NCI-H2107 treated with DMSO at 0.1 percent for 48 hours (cell line): Measurements from ENCODE around the gene GPR143.
A peak's percentile ranks its signal among the peaks of the same experiment; 100 is the strongest.

Experiments
- DNase-seq: peaks from one replicate; lab custom pipeline; 2025; ENCODE audit not compliant: unreplicated experiment; lab: John Stamatoyannopoulos, UW

Gene GPR143

GRCh38 chrX:9768321-9768839, 2.7 kb upstream of the GPR143 start:
- peak; percentile 34 for DNase-seq

GRCh38 chrX:9767375-9767774, 1.7 kb upstream of the GPR143 start:
- DNase-seq, result peak; percentile 94

- DNase-seq, result no peak
Observed at GRCh38 chrX:9765072-9765736, 443 bp downstream of the GPR143 start.

DNA sequence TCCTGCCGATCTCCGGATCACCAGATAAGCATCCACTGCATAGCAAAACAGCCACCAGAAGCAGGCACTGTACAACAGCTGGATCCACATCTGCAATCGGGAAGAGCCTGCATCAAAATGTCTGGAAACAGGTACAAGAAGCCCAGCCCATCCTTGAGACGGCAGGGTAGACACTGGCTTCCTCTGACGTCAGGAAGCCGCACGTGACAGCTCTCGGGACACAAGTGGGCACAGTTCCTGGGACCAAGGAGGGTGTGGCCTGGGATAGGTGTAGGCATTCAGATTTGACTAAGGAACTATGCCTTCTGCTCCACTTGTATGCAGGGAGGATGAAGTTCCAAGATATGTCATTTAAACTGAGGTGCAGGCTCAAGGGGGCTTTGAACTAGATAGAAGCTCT, 6.3 kb downstream of the GPR143 start:
- DNase-seq, result no peak

- no peak for DNase-seq
Observed at GRCh38 chrX:9758021-9758638, 7.5 kb downstream of the GPR143 start.

DNA sequence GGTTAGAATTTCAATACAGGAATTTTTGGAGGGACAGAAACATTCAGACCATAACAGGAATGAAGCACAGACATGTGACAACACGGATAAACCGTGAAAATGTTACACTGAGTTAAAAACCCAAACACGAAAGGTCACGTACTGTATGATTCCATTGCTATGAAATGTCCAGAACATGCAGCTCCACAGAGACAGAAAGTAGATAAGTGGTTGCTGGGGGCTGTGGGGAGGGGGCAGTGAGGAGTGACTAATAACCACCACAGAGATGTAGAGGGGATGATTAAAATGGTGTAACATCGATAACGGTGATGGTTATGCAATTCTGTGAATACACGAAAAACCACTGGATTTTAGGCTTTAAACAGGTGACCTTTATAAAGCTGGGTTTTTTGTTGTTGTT, 8.3 kb downstream of the GPR143 start:
- DNase-seq, result no peak

DNA sequence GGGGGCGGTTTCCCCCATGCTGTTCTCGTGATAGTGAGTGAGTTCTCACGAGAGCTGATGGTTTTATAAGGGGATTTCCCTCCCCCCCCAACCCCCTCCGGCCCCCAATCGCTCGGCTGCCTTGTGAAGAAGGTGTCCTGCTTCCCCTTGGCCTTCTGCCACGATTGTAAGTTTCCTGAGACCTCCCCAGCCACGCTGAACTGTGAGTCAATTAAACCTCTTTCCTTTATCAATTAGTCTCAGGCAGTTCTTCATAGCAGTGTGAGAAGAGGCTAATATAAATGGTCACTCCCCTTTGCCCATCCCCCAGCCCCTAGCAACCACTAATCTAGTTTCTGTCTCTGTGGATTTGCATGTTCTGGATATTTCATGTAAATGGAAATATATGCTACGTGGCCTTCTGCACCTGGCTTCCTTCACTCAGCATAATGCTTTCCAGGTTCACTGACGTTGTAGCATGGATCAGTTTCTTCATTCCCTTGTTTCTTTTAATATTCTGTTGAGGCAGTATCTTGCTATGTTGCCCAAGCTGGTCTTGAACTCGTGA, 16.4 kb downstream of the GPR143 start:
- no peak for DNase-seq

DNA sequence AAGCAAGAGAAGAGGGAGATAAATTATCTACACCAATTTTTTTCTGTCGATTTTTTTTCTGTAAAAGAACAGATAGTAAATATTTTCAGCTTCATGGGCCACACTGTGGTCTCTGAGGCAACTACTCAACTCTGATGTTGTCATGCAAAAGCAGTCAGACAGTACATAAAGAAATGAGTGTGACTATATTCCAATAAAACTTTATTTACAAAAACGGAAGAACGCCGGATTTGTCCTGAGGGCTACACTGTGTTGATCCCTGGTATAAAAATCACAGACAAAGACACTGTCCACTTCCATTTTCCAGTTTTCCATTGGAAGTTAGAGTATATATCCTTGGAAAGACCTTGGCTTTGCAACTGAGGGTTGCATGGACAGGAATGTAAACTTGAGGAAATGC, 18.0 kb downstream of the GPR143 start:
- no peak for DNase-seq

- DNase-seq, result no peak
Observed at GRCh38 chrX:9746148-9746888, 19.3 kb downstream of the GPR143 start.

- DNase-seq, result no peak
Observed at GRCh38 chrX:9745417-9746115, 20.1 kb downstream of the GPR143 start.

DNA sequence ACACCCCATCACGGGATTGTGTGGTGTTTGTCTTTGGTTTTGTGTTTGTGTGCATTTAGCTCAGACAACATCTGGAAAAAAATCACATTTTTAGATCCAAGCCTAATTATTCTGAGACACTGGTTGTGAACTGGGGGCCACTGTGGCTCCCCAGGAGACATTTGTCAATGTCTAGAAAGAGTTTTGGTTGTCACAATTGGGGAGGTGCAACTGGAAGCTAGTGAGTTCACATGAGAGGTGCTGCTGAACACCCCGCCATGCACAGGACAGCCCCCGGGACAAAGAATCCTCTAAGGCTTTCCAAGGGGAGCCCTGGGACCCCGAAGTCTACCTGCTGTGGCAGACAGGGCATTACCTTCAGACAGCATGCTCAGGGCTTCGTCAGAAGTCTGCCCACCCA, 26.5 kb downstream of the GPR143 start:
- DNase-seq, result no peak

DNA sequence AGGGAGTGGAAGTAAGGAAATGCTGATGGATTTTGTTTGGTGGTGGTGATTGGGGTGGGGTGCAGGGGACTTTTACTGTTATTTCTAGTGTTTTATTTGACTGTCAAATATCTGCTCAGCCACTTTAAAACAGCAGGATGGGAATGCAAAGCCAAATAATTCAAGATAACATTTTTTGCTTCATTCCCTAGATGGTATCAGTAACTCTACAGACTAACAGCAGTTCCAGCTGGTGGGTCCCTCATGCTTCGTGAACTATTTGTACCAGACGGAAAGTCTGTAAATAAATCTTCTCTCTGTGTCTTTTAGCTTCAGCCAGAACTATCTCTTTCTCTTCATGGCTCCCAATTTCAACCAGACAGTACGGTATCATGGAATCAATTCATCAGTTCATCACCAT, 27.5 kb downstream of the GPR143 start:
- no peak for DNase-seq

GRCh38 chrX:9737363-9737762, 28.3 kb downstream of the GPR143 start:
- peak; percentile 10 for DNase-seq

- DNase-seq, result no peak
Observed at GRCh38 chrX:9730752-9731151, 34.9 kb downstream of the GPR143 start.

- no peak for DNase-seq
Observed at GRCh38 chrX:9730078-9730477, 35.6 kb downstream of the GPR143 start.

DNA sequence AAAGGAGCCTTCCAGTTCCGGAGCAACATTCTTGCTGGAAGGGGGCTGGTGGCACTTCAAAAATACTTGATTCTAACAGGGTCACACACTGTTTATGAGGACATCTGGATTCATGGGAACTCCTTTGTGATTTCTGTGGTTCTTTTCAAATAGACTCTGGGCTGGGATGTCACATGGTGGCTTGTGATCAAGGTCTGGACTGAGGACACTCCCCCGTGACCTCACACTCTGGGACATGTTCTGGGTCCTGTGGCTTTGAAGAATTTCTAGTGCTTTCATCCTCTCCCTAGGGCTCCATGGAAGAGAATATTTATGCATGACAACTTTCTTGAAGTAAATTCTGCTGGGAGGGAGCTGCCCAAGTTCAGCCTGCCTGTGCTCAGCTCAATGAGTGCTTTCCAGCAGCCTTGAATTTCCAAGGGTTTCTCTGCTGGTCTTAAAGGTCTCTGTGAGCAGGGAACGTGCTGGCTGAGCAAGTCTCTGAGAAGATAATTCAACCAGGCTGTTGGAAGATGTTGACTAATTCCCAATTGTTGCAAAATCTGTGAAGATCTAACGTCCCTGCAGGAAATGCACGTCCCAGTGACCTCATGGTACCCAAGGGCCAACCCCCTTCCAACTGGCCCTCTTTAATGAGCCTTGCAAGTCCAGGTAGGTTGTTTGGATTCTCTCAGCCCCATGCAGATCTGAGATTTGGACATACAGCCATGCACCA, 36.3 kb downstream of the GPR143 start:
- no peak for DNase-seq

- no peak for DNase-seq
Observed at GRCh38 chrX:9728261-9728660, 37.4 kb downstream of the GPR143 start.

DNA sequence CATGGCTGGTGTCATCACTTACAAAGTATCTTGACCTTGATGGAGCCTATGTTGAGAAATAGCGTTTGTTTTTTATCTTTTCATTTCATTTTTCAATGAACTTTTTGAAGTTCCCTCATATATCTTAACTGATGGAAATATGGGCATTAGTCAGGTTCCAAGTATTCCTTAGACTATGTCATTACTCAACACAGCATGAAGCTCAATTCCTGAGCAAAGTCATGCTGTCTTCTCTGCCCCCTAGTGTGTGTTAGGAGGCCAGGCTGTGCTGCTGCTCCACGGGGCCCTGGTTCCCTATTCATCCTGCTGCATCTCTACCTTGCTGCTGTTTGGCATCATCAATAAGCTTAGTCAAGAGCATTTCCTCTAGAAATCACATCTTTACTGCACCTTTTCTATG, 40.9 kb downstream of the GPR143 start:
- no peak for DNase-seq

DNA sequence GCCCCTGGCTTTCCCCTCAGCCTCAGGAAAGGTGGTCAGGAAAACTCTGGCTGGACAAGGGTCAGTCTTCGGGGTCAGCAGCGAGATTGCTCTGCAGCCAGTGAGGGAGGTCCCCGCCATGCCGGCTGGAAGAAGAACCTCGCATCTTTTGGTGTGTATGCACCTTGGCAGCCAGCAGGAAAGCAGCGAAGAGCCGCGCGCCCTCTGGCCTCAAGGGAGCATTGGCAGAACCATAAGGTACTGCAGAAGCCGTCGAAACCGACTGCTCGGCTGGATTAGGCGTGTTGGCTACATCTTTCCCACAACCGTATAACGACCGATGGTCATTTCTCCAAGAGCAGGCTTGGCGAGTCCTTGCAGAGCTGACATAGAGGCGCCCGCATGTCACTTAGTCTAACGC, 48.3 kb downstream of the GPR143 start:
- no peak for DNase-seq

DNA sequence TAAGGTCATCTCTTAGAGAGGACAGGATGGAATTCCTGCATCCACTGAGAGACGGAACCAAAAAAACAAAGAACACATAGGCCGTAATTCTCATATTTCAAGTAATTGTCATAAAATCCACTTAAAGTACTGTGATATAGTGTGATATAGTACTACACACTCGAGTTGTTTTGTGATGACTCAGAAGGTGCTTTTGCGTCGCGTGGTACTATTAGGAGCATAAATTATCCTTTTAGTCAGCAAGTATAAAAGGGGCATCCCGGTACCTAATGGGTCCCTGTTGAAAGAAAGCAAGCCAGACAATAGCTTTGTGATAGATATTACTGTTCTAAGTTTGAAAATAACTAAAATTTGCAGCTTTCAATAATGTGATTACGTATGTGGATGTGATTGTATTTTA, 55.3 kb downstream of the GPR143 start:
- DNase-seq, result no peak
